SKM-1 (cell line): ENCODE data around the gene LANCL3.
A peak's percentile ranks its signal among the peaks of the same experiment; 100 is the strongest.

Experiments
- DNase-seq: peaks from one replicate; lab custom pipeline; 2025; ENCODE audit not compliant: unreplicated experiment; lab: John Stamatoyannopoulos, UW

The LANCL3 gene

GRCh38 chrX:37679230-37679629, 107.8 kb downstream of the LANCL3 start:
- DNase-seq: no peak

DNA sequence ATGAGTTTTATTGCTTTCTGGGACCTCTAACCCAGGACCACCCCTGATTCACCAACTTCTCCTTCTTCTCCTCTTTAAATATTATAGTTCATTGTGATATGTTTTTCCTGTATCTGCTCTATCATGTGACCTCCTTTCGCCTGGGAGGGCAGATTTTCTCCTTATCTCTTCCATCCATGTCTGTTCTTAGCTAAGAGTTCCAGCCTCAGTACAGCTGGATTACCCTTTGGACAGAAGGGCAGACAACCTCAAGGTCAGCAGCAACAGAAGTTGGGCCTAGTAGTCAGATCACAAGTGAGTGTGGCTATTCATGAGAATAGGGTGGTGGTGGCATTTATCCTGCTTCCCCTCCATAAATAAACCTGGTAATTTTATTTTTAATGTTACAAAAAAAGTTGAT, 108.4 kb downstream of the LANCL3 start:
- no peak for DNase-seq

GRCh38 chrX:37684426-37684825, 113.0 kb downstream of the LANCL3 start:
- DNase-seq: no peak

GRCh38 chrX:37684973-37685372, 113.5 kb downstream of the LANCL3 start:
- DNase-seq: no peak

DNA sequence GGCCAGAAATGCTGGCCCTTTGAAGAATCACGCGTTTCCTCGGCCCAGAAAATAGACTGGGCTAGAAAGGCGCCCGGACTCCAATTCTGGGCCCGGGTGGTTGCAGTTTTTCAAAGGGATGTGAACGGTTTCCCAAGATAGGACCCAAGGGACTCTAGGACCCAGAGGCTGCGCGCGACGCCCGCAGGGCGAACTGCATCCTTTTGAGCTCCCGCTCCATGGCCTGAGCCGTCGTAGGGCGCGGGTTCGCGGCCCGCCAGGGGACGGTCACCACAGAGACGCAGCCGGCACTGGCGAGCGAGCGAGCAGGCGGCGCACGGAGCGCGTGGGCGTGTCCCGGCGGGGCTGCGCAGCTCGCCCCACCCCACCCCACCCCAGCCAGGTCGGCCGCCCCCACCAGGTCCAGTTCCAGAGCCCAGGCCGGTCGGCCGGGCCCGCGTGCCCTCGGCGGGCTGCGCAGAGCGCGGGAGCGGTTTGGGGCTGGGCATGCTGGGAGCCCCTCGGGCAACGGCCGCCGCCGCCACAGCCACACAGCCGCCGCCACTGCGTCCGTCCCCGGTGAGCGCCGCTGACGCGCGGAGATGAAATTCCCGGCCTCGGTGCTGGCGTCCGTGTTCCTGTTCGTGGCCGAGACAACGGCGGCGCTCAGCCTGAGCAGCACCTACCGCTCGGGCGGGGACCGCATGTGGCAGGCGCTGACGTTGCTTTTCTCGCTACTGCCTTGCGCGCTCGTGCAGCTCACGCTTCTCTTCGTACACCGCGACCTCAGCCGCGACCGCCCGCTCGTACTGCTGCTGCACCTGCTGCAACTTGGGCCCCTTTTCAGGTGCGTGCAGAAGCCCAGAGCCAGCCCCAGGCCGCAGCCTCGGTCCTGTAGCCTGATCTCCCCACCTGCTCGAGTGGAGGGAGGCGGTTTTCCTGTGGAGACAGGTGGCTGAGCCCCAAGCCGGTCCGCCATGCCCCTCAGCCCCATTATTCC, 114.2 kb downstream of the LANCL3 start, which contains the start of gene XK:
Gene XK (plus strand): TSS at position 411 of the 979 bp plus-strand sequence. CDS start 171 bp downstream, at position 582.
- DNase-seq: peak; percentile 33

GRCh38 chrX:37686369-37686995, 115.0 kb downstream of the LANCL3 start:
- no peak for DNase-seq

GRCh38 chrX:37686996-37687395, 115.5 kb downstream of the LANCL3 start:
- no peak for DNase-seq

DNA sequence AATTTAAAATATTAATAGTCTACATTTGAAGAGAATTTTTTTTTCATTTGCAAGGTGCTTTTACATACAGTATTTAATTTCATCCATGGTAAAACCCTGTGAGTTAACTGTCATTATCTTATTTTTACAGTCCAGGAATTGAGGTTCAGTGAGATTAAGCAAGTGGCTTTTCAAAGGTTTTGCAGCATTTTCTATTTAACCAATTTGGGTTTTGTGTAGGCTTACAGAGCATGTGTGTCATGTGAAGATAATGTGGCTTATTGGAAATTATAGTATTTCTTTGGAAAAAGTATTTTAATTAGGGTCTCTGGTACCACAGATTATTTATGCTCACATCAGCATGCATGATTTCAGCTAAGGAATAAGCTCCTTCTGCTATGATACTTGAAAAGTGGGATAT, 118.7 kb downstream of the LANCL3 start:
- DNase-seq: no peak

DNA sequence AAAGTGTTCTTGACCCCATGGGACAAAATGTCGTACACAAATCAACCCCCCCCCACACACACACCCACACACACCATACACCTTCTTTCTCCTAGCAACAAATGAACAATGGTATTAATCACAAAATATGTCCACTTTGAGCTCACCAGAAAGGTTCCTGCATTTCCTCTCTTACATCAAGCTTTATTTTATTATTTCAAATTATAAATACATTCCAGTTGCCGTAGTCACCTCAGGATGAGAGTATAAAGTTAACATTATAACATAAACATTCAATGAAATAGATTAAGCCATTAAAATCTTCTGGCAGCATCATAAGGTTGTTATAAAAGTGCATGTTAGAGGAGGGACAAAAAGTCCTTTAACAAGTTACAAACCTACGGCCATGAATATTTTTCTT, 121.5 kb downstream of the LANCL3 start:
- DNase-seq: no peak

- DNase-seq: no peak
These were observed 125.8 kb downstream of the LANCL3 start for GRCh38 chrX:37697169-37697760.

- no peak for DNase-seq
These were observed 130.1 kb downstream of the LANCL3 start for GRCh38 chrX:37701588-37701987.

DNA sequence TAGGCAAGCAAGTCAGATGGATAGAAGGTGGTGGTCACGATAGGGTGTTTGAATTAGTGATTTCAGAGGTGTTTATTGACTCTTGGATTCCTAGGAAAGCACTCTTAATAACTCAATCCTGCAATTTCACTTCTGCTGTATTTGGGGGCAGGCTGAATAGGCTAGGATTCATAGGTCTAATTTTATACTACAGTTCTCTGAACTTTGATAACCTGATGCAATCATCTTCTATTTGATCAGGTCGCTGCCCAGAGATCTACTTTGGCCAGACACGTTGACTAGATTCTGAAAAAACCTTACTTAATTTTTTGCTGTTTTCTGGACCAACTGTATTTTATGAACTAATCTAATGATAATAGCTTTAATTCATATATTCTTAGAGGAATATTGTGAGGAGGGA, 140.5 kb downstream of the LANCL3 start:
- DNase-seq: no peak

- DNase-seq: no peak
These were observed 141.0 kb downstream of the LANCL3 start for GRCh38 chrX:37712458-37712857.

DNA sequence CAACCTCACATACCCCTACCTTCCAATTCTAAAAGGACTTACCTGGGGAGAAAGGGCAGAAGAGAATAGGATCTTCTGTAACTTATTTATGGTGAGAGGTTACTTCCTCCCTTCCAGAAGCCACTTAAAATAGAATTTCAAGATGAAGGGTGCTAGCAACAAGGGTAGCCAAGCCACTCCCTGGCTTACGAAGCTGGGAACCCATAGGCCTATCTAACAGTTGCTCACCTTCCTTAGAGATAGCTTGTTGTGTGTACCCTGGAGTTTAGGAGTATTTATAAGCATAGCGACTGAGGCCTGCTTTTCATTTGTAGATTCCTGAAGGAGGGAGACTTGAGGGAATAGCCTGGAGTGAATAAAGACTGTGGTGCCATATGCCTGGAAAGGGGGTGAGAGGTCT, 143.0 kb downstream of the LANCL3 start:
- no peak for DNase-seq

GRCh38 chrX:37716602-37717001, 145.1 kb downstream of the LANCL3 start:
- no peak for DNase-seq

- DNase-seq: no peak
These were observed 146.2 kb downstream of the LANCL3 start for GRCh38 chrX:37717708-37718107.

- DNase-seq: no peak
These were observed 151.1 kb downstream of the LANCL3 start for GRCh38 chrX:37722595-37722994.

- DNase-seq: no peak
These were observed 154.9 kb downstream of the LANCL3 start for GRCh38 chrX:37726346-37726745.
